IPS DF 4.7 (cell line): ENCODE data around the gene MYO3A.

Source experiments
- DNase-seq: peaks from one replicate; pipeline ENCODE4 v3.0.0-alpha.2; 2013; ENCODE audit warnings: low spot score; ENCODE audit errors: extremely low read depth

MYO3A gene, protein sequence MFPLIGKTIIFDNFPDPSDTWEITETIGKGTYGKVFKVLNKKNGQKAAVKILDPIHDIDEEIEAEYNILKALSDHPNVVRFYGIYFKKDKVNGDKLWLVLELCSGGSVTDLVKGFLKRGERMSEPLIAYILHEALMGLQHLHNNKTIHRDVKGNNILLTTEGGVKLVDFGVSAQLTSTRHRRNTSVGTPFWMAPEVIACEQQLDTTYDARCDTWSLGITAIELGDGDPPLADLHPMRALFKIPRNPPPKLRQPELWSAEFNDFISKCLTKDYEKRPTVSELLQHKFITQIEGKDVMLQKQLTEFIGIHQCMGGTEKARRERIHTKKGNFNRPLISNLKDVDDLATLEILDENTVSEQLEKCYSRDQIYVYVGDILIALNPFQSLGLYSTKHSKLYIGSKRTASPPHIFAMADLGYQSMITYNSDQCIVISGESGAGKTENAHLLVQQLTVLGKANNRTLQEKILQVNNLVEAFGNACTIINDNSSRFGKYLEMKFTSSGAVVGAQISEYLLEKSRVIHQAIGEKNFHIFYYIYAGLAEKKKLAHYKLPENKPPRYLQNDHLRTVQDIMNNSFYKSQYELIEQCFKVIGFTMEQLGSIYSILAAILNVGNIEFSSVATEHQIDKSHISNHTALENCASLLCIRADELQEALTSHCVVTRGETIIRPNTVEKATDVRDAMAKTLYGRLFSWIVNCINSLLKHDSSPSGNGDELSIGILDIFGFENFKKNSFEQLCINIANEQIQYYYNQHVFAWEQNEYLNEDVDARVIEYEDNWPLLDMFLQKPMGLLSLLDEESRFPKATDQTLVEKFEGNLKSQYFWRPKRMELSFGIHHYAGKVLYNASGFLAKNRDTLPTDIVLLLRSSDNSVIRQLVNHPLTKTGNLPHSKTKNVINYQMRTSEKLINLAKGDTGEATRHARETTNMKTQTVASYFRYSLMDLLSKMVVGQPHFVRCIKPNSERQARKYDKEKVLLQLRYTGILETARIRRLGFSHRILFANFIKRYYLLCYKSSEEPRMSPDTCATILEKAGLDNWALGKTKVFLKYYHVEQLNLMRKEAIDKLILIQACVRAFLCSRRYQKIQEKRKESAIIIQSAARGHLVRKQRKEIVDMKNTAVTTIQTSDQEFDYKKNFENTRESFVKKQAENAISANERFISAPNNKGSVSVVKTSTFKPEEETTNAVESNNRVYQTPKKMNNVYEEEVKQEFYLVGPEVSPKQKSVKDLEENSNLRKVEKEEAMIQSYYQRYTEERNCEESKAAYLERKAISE (N-terminal part only)

DNA sequence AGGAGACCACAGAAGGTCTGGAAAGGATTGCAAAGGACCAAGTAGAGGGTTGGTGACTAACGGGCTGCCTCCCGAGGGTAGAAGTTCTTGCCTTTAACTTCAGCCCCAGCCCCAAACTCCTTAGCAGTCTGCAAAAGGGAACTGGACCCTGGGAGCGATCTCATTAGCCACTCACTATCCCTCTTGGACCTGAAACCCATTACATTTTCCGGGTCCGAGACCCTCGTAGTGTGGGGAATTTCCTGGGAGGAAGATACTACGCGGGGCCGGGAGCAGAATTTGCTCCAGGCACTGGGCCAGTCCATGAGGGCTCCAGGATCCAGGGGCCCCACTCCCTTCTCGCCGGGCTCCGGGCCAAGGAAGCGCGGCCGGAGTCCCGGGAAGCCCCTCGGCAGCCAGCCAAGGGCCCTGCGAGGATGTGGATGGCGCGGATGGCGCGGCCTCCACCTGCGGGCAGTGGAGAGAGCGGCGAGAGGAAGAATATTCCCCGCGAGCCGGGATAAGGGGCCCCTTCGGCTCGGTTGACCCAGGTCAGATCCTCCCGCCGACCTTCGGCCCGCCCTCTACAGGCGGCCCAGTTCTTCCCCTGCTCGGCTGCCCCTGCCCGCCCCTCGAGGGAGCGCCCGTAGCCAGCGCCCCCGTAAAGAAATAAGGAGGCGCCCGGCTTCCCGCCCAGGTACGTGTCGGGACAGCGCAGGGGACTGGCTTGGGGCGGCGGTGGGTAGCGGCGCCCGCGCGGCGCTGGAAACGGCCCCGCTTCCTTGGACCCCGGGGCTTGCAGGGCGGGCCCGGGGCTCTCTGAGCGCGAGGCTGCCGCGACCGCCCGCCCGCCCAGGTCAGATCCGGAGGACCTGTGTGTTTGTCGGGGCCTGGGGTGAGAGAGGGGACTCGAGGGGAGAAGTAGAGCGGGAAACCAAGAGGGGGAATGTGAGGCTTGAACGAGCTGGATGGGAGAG lies at the start of gene MYO3A:
Gene MYO3A, plus strand, starts transcription at position 577 of the 956 bp plus-strand sequence. CDS start 17,882 bp downstream, outside the sequence.
- no peak for DNase-seq

DNA sequence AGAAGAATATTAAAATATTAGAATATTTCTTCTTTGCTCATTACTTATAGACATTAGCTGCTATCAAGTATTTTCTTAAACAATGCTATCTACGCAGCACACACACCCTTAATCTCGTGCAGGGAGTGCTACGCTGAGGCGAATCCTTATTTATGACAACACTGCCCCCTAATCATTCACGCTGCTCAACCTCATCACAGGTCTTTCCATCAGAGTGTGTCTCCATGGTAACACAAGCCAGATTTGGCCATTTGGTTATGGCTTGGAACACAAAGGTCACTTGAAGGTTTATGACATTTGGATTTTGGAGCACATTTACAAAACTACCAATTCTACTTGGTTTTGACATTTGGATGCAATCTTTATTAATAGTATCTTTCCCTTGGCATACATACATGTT lies 45.4 kb upstream of the MYO3A start:
- no peak for DNase-seq

DNA sequence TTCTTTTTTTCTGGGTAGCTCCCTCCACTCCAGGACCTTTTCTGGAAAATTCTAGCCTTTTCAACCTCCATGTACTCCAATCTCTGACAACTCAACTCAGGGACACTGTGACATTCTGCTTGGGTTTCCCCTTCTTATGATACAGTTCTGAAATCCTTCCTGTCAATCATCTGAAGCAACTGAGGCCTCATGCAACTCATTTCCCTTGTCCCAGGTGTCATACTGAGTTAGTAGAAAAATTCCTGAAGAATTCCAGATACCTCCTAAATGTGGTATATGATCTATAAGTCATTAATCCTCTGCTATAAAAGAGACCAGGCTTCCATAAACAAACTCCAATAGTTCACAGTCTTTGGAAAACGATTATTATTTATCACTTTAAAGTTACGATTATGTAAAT lies 43.0 kb upstream of the MYO3A start:
- DNase-seq, result no peak

DNA sequence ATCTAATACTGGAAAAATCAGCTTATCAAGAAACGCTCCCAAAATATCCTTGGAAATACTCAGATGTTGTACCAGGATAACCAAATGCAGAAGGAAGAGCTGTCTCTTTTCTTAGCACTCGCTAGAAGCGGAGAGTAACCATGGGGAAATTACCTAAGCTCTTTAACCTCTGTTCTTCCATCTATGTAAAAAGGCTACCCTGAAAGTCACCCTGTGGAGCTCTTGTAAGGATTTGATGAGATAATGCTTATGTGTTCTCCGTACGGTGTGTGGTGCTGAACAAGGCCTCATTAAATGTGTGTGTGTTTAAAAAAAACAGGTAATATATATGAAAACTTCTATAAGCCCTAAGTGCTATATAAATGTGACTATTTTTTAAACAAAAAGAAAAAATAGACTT lies 38.2 kb upstream of the MYO3A start:
- DNase-seq, result no peak

DNA sequence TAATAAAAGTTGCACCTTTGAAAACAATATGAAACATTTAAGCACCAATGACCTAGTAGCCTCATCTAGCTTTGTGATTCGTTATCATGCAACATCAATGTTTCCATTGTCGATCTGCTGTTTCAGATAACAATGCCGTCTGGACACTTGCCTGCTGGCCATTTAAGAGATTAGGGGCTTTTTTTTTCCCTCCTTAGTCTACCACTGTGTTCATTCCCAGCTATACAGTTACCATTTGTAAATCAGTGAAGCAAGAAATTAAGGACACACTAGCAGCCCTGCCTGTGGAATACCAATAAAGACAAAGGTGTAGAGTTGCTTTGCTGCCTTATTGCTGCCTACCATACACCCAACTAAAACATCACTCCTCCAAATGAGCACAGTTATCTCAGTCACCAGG lies 37.6 kb upstream of the MYO3A start:
- no peak for DNase-seq

DNA sequence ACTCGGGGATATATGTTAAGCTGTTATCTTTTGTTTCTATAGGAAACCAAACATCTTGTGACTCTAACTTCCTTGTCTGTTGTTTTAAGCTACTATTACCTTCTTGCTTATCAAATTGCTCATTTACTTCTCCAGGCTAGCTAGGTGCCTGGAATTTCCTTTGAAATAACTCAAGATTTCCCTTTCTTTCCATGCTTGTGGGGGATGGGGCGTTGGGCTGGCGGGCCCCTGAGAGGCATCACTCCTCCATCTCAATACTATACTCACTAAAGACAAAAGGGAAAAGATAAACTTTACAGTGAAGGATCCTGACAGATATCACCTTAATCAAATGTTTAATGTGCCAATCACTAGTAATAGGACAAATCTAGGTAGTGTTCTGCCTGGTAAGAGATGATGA lies 34.7 kb upstream of the MYO3A start:
- no peak for DNase-seq

DNA sequence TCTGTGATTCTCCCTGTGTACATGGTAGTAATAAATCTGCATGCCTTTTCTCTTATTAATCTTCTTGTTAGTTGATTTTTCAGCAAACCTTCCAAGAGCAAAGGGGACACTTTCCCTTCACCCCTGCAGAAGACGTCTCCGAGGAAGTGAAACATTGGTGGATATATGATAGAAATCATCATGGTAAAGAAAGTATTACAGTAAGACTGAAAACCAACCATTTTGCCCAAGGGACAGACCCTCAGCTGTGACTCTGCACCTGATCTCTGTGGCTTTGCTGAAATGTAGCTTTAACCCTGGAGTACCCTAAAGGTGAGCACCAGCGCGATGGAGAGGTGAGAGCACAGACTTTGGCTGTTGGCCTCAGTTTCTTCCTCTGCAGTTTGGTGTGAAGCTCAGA lies 32.8 kb upstream of the MYO3A start:
- DNase-seq, result no peak

DNA sequence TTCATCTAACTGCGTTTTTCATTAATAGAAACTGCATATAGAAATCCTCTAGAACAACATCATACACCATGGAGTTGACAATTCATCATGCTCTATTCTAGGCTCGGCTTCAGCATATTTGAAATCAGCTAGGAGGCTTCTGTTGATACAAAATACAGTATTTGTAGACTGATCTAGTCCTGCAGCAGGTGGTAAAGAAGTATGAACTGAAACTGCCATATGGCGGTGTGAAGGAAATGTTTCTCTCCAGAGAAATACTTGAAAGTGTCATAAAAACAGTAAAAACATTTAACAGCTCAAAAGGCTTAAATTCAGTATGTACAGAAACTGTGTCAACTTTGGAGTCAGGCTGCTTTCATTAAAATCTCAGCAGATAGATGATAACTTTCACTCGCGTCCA lies 32.0 kb upstream of the MYO3A start:
- DNase-seq, result no peak

DNA sequence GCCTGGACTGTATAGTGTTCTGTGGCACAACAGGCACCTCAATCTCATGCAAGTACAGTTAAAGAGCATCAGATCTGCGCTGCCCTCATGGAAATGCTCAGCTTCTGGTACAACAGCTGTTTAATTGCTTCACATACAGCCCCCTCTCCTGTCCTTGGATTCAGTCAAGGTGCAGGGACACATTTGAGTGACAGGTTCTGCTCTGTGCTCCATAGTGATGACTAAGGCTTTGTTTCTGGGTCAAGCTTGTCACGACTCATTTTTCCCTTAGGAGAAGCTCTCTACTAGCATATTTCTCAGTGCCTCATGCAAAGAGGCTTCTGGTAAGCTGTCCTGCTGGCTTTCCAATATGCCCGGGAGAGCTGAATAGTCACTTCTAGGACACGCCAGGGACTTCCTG lies 26.8 kb upstream of the MYO3A start:
- DNase-seq, result no peak

DNA sequence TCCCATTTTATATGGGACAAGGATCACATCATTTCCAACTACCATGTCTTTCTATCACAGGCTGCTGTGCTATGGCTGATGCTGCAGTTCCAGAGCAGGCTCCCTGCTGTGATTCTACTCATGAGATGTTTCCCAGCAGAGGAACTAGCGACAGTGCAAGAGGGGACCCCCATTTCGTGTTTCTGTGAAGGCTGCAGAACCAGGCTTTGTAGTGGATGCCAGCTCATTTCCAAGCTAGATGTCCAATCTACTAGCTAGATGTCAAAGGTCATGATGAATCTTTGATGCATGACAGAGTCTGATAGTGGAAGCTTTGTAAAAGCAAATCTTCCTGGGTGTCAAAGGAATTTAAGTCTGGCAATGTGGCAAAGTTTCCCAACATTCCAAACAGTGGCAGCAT lies 21.2 kb upstream of the MYO3A start:
- DNase-seq, result no peak

DNA sequence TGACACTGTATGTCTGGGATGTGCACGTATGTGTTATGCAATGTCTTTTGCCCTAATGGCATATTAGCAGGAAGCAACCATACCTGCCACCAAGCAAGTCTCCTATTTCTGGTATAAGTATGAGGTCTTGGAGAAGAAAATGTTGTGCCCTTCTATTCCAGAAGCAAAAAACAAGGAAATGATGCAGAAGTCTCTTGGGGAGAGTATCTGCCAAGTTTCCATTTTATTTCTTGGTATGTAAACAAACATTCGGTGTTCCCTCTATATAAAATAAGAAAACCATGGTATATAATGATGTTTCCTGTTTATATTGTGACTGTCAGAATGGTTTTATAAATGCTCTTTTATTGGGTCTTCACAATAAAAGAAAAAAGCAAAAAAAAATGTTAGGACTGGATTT lies 19.3 kb upstream of the MYO3A start:
- DNase-seq, result no peak

DNA sequence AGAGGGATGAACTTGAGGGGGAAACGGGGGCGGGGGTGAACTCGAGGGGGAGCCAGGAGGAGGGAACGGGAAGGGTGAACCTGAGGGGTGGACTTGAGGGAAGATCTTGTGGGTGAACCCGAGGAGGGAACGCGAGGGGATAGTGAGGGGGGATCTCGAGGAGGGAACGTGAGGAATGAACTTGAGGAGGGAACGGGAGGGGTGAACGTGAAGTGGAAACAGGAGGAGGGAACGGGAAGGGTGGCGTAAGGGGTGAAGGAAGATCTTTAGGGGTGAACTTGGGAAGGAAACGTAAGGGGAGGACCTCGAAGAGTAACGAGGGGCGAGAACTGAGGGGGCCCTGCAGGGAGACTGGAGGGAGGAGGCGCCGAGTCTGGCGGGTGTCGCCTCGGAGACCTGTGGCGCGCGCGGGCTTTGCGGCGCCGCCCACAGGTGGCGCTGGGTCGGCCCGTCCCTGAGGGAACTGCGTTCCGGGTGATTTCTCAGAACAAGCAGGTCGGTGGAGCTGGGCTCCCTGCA lies 651 bp downstream of the MYO3A start:
- DNase-seq, result no peak

DNA sequence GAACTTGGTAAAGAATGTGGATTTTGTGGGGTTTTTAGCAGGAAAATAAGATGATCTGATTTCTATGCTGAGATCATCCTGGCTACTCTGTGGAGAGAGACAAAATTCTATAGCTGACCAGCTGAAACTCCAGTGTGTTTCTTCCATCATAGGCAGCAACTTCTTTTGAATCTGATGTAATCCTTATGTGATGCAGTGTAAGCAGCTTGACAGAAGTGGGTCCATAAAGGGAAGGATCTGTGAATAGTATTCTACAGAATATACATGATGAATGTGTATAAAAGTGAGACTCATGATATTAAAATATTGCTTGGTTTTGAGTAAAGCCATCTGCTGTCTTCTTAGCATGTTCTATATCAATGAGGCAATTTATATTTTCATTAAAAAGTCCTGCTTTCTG lies 4.4 kb downstream of the MYO3A start:
- no peak for DNase-seq

DNA sequence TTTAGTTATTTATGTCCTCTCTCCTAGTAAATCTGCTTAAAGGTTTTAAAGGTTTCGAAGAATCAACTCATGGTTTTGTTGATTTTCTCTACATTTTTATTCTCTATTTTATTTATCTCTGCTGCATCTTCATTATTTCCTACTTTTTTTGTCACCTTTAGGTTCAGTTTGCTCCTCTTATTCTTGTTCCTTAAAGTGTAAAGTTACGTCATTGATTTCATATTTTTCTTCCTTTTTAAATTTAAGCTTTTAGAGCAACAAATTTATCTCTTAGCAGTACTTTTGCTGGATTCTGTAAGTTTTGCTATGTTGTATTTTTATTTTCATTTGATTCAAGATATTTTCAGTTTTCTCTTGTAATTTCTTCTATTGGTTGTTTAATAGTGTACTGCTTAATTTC lies 10.7 kb downstream of the MYO3A start:
- no peak for DNase-seq

DNA sequence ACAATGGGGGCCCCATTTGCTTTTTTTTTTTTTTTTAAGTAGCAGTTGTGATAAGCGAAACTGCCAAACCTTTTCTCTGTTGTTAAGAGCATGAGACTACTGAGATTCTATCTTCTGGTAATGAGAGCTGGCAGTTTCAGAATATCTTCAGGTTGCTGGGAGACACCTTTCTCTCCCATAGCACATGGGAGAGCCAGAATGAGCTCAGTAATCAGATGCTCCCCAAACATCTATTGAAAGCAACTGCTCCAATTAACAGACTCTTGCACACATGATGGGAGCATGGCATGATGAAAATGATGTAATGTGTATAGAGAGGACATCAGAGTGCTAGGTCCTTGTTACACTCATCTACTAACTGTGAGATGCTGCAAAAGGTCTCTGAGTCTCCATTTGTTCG lies 18.8 kb downstream of the MYO3A start:
- no peak for DNase-seq

DNA sequence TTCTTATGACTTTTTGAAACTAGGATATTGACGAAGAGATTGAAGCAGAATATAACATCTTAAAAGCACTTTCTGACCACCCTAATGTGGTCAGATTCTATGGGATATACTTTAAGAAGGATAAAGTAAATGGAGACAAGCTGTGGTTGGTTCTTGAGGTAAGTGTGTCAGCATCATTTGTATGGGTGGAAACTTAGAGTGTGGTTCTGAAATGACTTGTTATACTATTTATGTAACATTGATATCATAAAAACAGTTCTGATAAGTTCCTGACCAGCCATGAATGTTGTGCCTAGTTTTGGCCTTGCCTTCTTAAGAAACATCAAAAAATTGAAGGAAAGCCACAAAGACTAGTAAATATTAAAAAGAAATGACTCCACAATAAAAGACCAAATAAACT lies 20.8 kb downstream of the MYO3A start:
- DNase-seq, result no peak

DNA sequence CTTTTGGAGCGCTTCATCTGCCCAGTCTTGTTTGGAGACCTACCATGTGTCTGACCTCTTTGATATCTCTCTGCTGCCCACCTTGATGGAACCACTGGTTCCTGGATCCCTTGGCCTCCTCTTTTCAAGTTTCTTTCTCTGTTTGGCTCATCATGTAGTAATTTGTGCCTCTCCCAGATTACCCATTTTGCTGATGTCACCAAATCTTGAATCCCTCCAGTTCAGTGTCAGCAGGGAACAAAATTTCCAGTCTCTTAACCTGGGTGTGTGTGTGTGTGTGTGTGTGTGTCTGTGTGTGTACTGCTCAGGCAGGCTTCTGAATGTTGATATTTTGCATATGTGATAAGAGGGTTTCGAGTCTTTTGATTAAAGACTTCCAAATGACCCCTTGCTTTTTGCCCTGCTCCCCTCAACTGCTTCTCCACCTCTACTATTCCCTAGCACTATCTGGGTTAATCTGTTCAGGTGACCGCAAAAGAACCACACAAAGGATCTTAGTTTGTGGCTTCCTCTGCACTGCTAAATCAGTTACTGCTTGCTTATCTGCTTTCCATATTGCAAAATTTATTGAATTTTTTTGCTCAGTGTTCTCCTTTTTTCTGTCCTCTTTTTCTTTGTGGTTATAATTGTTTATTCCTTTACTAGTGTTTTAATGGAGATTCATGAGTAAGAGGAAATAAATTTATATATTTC lies 25.7 kb downstream of the MYO3A start:
- DNase-seq, result no peak

DNA sequence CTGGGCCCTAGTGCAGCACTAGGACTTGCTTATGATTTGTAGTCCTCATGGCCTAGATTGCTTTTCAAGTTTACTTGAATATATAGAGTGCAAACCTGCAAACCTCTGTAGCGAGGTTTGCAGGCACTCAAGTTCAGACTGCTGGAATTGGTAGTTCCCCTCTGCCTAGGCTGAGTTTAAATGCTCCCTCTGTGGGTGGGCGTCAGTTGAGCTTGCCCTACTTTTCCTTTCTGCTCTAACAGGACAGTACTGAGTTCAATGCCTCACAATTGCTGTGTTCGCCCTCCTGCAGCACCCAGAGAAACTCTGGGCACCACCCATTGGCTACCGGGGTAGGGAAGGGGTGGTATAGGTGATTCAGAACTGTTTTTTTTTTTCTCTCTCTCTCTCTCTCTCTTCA lies 31.6 kb downstream of the MYO3A start:
- no peak for DNase-seq

DNA sequence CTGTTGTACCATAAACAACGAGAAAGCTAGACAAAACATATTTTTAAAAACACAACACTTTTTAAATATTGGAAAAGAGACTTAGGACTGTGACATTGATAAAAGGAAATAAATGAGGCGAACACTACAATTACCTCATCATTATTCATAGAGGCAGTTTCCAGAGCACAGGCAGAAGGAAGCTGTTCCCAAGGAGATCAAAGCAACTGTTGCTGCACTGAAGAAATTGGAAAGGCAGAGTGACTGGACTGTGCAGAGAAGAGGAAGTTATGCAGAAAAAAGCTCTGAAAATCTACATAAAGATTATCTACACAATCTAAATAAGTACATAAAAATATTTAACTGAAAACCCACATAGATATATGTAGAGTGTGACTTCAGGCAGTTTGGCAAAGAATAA lies 32.8 kb downstream of the MYO3A start:
- no peak for DNase-seq

DNA sequence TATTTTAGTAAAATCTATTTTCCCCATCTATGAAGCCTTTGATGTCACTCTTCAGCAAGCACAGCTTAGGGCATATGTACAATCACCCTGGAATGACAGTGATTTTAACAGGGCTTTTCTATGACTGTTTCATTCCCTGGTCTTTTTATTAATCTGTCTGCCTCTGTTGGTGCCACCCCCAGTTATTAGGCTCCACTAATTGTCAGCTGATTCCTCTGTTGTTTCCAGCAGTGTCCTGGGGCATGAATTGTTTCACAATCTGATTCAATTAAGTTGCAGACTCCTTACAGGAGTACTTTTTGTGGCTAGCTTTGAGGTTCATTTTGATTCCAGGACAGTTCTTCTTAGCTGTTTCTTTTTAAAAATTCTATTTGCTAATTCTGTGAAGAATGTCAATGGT lies 38.6 kb downstream of the MYO3A start:
- DNase-seq, result no peak
